ENCODE measurements around the gene SORCS3.
"Not testable (repeated sequence)": the region's sequence is repeated elsewhere in the genome, so short reads cannot be mapped to it uniquely, and the experiment has no call there.

GRCh38 chr10:104730593-104730992, 89.5 kb downstream of the SORCS3 start:
- not testable (repeated sequence) for TF ChIP-seq POLR2AphosphoS5 (IDR thresholded peaks at IDR 0.05; ENCODE audit: borderline replicate concordance, low read depth, low read length); EZH2 (IDR thresholded peaks at IDR 0.05)
